GM19438 (cell line): ENCODE results near the gene MVP.
"Not testable (repeated sequence)": the region's sequence is repeated elsewhere in the genome, so short reads cannot be mapped to it uniquely, and the experiment has no call there.

ENCODE experiments used
- ATAC-seq: cut with Tn5 transposase; IDR thresholded peaks from one replicate; pipeline ENCODE4 v1.9.1; 2021; ENCODE audit warnings: low read depth; ENCODE audit not compliant: unreplicated experiment

MVP gene

DNA sequence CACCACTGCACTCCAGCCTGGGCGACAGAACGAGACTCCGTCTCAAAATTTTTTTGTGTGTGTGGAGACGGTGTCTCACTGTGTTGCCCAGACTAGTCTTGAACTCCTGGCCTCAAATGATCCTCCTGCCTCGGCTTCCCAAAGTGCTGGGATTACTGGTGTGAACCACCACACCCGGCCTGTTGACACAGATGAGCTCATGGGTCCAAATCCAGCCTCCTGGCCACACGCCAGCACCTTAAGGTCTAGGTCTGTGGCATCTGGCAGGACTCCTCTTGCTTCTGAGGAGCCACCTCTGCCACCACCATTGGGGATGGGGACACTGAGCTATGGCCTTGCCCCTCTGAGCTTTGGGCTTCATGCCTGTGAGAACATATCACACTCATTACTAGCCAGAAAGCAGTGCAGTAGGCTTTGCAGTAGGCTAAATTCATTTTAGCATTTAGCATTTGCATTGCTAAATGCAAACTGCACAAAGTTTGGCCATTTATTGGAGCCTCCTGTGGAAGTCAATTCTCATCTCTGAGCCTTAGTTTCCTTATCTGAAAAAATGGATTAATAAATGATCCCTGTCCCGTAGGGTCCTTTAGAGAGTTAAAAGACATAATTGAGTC is 48.2 kb downstream of the MVP start:
- ATAC-seq, result no peak

DNA sequence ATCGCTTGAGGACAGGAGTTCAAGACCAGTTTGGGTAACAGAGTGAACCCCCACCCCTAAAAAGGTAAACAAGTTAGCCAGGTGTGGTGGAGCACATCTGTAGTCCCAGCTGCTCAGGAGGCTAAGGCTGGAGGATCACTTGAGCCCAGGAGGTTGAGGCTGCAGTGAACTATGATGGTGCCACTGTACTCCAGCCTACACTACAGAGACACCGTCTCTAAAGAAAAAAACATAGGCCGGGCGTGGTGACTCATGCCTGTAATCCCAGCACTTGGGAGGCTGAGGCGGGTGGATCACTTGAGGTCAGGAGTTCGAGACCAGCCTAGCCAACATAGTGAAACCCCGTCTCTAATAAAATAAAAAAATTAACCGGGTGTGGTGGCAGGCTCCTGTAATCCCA is 48.8 kb downstream of the MVP start:
- not testable (repeated sequence) for ATAC-seq

DNA sequence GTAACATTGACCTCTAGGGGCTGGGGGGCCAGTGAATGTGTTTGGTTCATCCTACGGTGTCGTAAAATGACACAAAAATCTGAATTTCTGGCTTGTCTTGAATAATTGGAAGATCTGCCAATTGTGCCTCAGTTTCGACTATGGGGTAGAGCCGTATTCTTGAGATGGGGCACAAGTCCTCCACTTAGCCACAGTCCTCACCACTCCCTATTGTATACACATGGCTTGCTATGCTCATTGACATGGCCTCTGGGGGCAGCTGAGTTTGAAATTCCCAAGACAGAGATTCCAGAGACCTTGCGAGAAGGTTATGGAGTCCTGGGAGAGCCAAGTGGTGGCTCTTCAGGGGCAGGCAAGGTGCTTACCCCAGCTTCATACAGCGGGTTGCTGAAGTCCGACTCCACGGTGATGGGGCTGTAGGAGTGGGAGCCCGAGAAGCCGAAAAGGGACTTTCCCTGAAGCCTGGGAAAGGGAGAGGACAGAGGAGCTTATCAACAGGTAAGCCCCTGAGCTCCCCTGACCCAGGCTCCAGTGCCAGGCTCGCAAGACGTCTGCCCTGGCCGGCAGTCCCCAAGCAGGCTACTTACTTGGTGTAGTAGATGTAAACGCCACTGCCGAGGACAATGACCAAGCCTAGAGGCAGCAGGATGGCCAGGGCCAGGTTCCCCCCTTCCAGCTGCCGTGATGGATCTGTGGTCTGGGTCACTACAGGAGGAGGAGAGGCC is 51.7 kb downstream of the MVP start:
- no peak for ATAC-seq

DNA sequence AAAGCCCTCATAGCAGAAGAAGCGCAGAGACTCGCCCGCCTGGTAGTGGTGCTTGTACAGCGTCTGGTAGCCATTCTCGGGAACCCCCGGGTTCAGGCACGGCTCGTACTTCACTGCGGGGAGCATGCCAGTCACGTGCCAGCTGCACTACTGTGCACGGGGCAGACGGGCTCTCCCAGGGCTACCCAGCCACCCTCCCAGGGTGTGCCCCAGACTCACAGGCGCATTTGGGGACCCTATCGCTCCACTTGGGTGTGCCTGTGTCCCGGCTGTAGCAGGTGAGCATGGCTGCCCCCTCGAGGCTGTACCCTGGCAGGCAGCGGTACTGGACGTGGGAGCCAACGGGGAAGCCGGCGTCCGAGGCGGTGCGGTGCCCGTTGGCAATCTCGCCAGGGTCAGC is 53.1 kb downstream of the MVP start:
- ATAC-seq, result no peak

DNA sequence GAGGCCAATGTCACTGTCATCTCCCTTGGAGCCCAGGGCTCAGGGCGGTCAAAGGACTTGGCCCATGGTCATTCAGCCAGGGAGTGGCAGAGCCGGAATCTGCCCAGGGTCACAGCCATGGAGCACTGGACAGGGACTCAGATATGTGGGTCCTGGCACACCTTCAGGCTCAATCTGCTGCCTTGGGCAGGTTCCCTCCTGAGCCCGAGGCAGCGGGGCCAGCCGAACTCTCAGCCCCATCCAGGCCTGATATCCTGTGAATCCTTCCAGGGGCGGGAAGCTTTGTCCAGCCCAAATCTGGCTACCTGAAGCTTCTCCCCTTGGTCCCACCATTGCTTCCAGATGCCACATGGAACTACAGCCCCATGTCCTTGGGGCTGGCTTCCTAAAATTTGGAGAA is 54.9 kb downstream of the MVP start:
- no peak for ATAC-seq

DNA sequence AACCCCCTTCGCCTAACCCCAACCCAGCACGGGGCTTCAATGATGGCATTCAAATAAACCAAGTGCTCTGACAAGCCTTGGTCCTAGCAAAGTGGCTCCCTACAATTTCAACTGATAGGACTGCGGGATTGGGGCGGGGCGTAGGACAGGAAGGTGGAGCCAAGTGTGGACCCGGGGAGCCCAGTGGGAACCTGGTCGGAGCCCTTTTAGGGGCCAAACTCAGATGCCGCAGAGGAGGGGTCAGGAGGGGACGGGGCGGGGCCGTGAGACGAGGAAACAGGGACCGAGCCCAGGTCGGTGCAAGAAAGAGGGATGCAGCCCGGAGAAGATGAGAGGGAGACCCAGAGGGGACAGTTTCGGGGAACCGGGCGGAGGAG is 55.9 kb downstream of the MVP start:
- ATAC-seq, result no peak

DNA sequence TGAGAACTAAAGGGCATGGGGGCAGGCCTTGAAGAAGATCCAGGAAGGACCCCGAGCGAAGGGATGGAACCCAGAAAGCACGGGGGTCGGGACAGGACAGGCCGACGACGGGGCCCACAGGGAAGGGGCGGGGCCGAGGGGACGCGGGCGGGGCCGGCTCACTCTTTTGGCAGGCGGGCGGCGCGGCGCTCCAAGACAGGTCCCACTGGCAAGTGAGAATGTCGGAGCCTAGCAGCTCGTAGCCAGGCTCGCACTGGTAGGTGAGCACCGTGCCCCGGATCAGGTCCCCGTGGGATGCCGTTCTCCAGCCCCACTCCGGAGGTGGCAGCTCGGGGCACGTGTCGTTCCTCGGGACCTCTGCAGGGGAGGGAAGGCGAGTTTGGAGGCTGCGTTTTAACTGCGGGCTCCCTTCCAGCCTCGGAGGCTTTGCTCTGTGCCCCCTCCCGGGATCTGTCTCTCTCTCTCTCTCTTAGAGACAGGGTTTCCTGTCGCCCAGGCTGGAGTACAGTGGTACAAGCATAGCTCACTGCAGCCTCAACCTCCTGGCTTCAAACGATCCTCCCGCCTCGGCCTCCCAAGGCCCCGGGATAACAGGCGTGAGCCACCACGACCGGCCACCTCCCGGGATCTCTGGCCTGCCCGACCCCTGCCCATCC is 56.5 kb downstream of the MVP start:
- ATAC-seq, result no peak

DNA sequence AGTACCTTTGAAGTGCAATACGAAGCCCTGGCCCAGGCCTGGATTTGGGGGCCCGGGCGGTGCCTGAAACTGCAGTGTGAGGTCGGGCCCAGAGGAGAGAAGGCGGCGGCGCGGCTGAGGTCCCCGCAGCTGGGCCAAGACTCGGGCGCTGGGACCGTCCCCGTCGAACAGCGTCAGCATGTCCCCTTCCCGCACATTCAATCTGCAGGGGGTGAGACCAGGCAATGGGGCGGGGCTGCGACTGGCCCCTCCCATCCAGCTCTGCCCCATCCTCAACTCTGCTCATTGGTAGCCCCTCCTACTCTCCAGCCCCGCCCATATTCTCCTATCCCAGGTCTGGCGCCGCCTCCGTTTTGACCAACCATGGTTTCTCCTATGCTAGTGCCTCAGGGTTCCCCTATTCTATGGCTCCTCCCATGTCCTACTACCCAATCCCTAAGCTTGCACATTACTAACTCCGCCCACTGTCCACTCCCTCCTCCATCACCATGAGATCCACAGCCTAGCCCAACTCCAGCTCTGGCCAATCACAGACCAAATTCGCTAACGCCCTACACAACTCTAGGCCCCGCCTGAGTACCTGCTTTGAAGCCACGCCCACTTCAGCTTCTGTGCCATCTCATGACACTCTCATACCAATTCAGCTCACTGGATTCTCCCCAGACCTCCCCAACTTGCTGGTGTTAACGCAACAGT is 57.2 kb downstream of the MVP start:
- ATAC-seq, result peak; percentile 81

DNA sequence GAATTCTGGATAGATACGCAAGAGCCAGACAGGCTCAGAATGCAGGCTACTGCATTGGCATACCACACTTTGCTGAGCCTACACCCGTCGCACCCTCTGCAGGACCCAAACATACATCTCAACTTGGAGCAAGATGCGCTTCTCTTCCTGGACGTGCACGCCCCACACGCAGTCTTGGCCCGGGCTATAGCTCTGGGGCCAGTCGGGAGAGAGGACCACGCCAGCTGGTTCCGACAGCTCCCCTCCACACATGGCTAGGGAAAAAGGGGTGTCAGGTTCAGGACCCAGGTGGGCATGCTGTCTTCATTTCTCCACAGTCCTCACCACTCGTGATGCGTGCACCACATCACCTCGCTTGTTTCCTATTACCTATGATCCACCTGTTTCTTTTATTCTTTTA is 57.9 kb downstream of the MVP start:
- no peak for ATAC-seq

DNA sequence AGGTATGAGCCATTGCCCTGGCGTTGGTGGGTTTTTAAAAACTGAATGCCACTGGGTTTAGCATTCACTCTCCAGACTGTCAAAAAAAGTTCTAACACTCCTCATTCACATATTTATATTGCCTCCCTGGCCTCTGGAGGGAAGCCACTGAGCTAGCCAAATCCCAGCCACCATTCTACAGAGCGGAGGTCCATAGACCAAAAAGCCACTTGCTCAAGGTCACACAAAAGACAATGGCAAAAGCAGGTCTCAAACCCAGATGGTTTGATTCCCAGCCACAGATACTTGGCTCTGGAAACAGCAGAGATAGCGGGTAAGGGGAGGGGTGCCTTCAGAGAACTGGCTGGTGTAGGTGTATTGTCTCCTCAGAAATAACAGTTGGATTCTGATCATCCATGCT is 60.8 kb downstream of the MVP start:
- no peak for ATAC-seq

DNA sequence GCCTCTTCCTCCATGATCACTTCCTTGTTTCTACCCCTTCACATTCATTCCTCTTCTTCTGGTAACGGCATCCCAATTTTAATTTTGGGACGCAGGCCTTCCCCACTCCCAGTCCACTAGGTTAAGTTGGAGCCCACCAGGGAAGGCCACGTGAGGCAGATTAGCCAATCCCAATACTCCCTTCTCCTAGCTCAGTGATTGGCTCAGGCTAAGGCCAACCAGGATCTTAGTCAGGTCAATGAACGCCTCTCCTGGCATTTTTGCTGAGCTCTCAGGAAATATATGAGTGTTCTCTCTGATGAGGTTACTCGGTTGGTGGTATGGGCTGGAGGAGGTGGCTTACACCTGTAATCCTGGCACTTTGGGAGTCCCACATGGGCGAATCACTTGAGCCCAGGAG is 63.7 kb downstream of the MVP start:
- ATAC-seq, result no peak

DNA sequence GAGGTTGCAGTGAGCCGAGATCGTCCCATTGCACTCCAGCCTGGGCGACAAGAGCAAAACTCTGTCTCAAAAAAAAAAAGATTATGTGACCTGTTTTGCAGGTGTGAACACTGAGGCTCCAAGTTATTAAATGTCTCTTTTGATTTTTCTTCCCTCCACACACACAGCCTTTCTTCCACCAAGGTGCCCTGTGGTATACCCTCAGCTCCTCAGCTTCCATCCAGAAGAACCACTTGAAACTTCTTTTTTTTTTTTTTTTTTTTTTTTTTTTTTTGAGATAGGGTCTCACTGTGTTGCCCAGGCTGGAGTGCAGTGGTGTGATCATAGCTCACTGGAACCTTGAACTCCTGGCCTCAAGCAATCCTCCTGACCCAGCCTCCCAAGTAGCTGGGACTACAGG is 69.1 kb downstream of the MVP start:
- not testable (repeated sequence) for ATAC-seq

DNA sequence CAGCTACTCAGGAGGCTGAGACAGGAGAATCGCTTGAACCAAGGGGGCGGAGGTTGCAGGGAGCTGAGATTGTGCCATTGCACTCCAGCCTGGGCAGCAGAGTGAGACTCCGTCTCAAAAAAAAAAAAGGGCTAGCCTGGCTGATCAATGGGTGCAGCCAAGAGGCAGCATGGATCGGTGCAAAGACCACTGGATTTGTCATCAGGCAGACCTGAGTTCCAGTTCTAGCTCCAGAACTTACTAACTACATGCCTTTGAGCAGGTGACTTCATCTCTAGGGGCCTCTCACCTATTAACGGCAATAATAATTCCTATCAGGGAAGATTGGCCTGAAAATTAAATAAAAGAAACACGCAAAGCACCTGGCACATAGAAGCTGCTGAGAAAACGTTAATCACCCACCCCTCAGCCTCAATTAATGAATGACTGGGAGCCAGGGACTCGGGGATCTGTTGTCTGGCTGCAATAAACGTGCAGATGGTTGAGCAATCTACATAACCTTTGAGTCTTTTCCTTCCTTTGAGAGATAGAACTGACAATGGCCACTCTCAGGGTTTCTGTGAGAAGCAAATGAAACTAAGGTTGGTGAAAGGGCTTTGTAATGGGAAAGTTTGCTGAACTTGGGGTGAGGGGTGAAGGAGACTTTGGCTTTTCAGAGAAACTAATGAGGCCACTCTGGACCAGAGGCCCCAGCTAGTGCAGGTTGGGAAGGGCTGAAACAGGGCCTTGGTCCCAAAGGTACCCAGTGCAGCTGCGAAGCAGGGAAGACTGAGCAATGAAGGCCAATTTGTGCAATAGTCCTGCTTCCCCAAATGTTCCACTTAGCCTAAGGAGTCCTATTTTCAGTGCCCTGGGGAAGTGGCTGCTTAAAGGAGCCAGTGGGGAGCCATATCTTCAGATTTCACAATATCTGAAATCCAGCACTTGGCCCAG is 71.5 kb downstream of the MVP start:
- no peak for ATAC-seq

DNA sequence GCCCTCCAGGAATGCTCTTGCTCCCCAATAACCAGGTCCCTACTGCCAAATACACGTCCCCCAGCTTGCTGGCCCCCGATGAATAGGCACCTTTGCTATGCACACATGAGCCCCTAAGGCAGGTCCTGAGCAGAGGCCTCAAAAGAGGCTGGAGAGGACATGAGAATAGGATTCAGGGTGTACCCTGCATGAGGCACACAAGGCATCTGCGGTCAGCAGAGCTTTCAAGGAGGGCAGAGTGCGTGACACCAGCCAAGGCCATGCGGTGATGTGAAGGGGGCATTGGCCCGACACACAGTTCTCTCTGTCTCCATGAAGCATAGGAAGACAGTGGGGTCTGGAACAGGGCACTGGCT is 72.2 kb downstream of the MVP start:
- ATAC-seq, result no peak

DNA sequence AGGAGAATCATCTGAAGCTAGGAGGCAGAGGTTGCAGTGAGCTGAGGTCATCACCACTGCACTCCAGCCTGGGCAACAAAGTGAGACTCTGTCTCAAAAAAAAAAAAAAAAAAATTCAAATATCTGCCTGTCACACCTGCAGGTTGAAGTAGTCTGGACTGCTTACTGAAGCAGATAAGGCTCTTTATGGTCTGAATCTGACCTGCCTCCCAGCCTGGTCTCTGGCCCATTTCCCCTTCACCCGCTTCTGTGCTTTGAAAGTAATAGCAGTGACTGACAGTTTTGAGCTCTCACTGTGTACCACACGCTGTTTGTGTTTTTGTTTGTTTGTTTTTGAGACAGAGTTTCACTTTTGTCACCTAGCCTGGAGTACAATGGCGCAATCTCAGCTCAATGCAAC is 73.3 kb downstream of the MVP start:
- ATAC-seq, result no peak

DNA sequence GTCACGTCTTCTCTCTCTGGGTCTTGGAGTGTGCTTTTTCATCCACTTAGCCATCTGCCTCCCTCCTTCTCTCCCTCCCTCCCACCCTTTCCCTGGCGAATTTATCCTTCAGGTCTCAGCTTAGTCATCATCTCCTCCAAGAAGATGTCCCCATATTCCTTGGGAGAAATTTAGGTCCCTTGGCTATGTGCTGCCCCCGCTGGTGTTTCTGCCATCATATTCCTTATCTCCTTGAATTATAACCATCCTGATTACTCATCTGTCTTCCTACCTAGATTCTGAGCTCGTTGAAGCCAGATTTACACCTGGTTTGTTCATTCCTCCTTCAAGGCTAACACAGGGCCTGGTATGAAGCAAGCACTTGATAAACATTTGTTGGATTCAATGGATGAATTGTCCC is 74.1 kb downstream of the MVP start:
- ATAC-seq, result no peak

DNA sequence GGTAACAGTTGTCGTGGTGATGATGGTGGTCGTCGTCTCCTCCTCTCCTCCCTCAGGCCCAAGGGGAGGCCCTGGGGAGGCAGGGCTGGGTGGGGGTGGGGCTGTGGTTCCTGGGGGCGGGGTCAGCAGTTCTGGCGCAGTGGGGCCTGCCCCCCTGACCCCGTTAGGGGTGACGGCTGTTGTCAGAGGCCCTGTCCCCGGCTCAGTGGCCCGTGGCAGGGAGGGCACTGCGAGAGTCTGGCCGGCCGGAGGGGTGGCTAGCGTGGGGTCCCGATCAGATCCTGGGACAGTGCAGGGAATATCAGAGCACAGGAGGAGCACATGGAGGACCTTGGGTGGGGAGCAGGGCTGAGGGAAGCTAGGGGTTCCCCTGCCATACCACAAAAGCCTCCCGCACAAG is 76.6 kb downstream of the MVP start:
- no peak for ATAC-seq

DNA sequence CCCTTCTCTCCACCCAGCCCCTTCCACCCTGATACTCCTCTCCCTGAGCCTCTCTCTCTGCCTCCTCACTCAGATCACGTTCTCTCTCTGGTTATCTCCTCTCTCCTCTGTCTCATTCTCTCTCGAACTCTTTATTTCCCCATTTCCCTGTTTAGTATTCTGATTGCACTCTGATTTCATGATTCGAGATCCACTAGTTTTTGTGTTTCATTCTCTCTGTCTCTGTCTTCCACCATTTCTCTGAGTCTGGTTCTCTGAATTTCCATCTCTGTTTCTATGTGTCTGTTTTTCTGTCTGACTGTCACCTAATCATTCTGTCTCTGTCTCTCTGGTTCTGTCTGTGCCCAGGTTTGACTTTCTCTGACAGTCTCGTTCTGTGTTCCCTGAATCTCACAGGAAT is 77.1 kb downstream of the MVP start:
- ATAC-seq, result no peak
